GM19324 (cell line): ENCODE results near the gene AHCYL1.
A peak's percentile ranks its signal among the peaks of the same experiment; 100 is the strongest.
"Not testable (repeated sequence)": the region's sequence is repeated elsewhere in the genome, so short reads cannot be mapped to it uniquely, and the experiment has no call there.

Experiments
- ATAC-seq: cut with Tn5 transposase; IDR thresholded peaks from one replicate; pipeline ENCODE4 v1.9.1; 2021; ENCODE audit warnings: mild to moderate bottlenecking, moderate library complexity; ENCODE audit not compliant: unreplicated experiment, low FRiP score

Gene AHCYL1

GRCh38 chr1:109996476-109996875 lies 11.9 kb downstream of the AHCYL1 start:
- no peak for ATAC-seq

- ATAC-seq: no peak
Observed at GRCh38 chr1:109997204-109997866, 12.8 kb downstream of the AHCYL1 start.

- ATAC-seq: no peak
Observed at GRCh38 chr1:109997867-109998229, 13.3 kb downstream of the AHCYL1 start.

GRCh38 chr1:110002695-110003094 lies 18.1 kb downstream of the AHCYL1 start:
- no peak for ATAC-seq

GRCh38 chr1:110003747-110004428 lies 19.3 kb downstream of the AHCYL1 start:
- no peak for ATAC-seq

GRCh38 chr1:110004583-110004982 lies 20.0 kb downstream of the AHCYL1 start:
- ATAC-seq: no peak

GRCh38 chr1:110005971-110006370 lies 21.4 kb downstream of the AHCYL1 start:
- no peak for ATAC-seq

- ATAC-seq: no peak
Observed at GRCh38 chr1:110006516-110006915, 22.0 kb downstream of the AHCYL1 start.

GRCh38 chr1:110007046-110007830 lies 22.7 kb downstream of the AHCYL1 start:
- no peak for ATAC-seq

- no peak for ATAC-seq
Observed at GRCh38 chr1:110008971-110009565, 24.5 kb downstream of the AHCYL1 start.

GRCh38 chr1:110011527-110012041 lies 27.0 kb downstream of the AHCYL1 start:
- ATAC-seq: peak; percentile 92

GRCh38 chr1:110012100-110012780 lies 27.7 kb downstream of the AHCYL1 start:
- ATAC-seq: peak; percentile 52

GRCh38 chr1:110017792-110018191 lies 33.2 kb downstream of the AHCYL1 start:
- ATAC-seq: no peak

- no peak for ATAC-seq
Observed at GRCh38 chr1:110018396-110018795, 33.8 kb downstream of the AHCYL1 start.

GRCh38 chr1:110019770-110020169 lies 35.2 kb downstream of the AHCYL1 start:
- ATAC-seq: no peak

GRCh38 chr1:110021285-110021684 lies 36.7 kb downstream of the AHCYL1 start:
- no peak for ATAC-seq

- ATAC-seq: no peak
Observed at GRCh38 chr1:110024613-110025012, 40.0 kb downstream of the AHCYL1 start.

- ATAC-seq: not testable (repeated sequence)
Observed at GRCh38 chr1:110030687-110031086, 46.1 kb downstream of the AHCYL1 start.

GRCh38 chr1:110032327-110032726 lies 47.8 kb downstream of the AHCYL1 start:
- ATAC-seq: no peak

GRCh38 chr1:110033421-110033820 lies 48.9 kb downstream of the AHCYL1 start:
- no peak for ATAC-seq
